ENCODE results near the gene SNAP23.

The SNAP23 gene

GRCh38 chr15:42495361-42496212 lies at the start of gene SNAP23:
SNAP23 (plus strand) TSS chr15:42495634; CDS start chr15:42511847, 16,213 bp downstream.
- peak; percentile 60 for DNase-seq (ENCODE audit: low read depth)

GRCh38 chr15:42447599-42447998 lies 47.8 kb upstream of the SNAP23 start:
- DNase-seq (ENCODE audit: low read depth): no peak

GRCh38 chr15:42448281-42448680 lies 47.2 kb upstream of the SNAP23 start:
- DNase-seq (ENCODE audit: low read depth): no peak

- no peak for DNase-seq (ENCODE audit: low read depth)
Observed at GRCh38 chr15:42449770-42450424, 45.5 kb upstream of the SNAP23 start.

- no peak for DNase-seq (ENCODE audit: low read depth)
Observed at GRCh38 chr15:42450425-42450790, 45.0 kb upstream of the SNAP23 start.

GRCh38 chr15:42453826-42454225 lies 41.6 kb upstream of the SNAP23 start:
- DNase-seq (ENCODE audit: low read depth): no peak

- DNase-seq (ENCODE audit: low read depth): no peak
Observed at GRCh38 chr15:42456531-42456930, 38.9 kb upstream of the SNAP23 start.

GRCh38 chr15:42456971-42457370 lies 38.5 kb upstream of the SNAP23 start:
- no peak for DNase-seq (ENCODE audit: low read depth)

- no peak for DNase-seq (ENCODE audit: low read depth)
Observed at GRCh38 chr15:42457445-42458442, 37.7 kb upstream of the SNAP23 start.

GRCh38 chr15:42461261-42461660 lies 34.2 kb upstream of the SNAP23 start:
- no peak for DNase-seq (ENCODE audit: low read depth)

GRCh38 chr15:42465520-42466259 lies 29.7 kb upstream of the SNAP23 start:
- no peak for DNase-seq (ENCODE audit: low read depth)

- no peak for DNase-seq (ENCODE audit: low read depth)
Observed at GRCh38 chr15:42471002-42471401, 24.4 kb upstream of the SNAP23 start.

GRCh38 chr15:42474827-42475226 lies 20.6 kb upstream of the SNAP23 start:
- no peak for DNase-seq (ENCODE audit: low read depth)

- DNase-seq (ENCODE audit: low read depth): no peak
Observed at GRCh38 chr15:42482701-42483100, 12.7 kb upstream of the SNAP23 start.

GRCh38 chr15:42483677-42484076 lies 11.8 kb upstream of the SNAP23 start:
- no peak for DNase-seq (ENCODE audit: low read depth)

- DNase-seq (ENCODE audit: low read depth): no peak
Observed at GRCh38 chr15:42490291-42490670, 5.2 kb upstream of the SNAP23 start.

- DNase-seq (ENCODE audit: low read depth): peak; percentile 58
Observed at GRCh38 chr15:42490671-42491538, 4.5 kb upstream of the SNAP23 start, which contains the start of gene ZNF106. ZNF106 (minus strand) TSS chr15:42491141; CDS start chr15:42472289, 18,852 bp downstream.

- no peak for DNase-seq (ENCODE audit: low read depth)
Observed at GRCh38 chr15:42491539-42492225, 3.8 kb upstream of the SNAP23 start.

- no peak for DNase-seq (ENCODE audit: low read depth)
Observed at GRCh38 chr15:42493679-42494078, 1.8 kb upstream of the SNAP23 start.

GRCh38 chr15:42494998-42495360 lies 455 bp upstream of the SNAP23 start:
- DNase-seq (ENCODE audit: low read depth): no peak
